Measurements from ENCODE around the gene TPMT. TPM values are rescaled to one million over a fixed set of nuclear protein-coding genes. Genes with fewer than 3 reads are reported as not detected.

The TPMT gene
- total RNA-seq, result 10 to 100 TPM in 3 of 4 donors, 1 to 10 TPM in 1; 8.1 to 16.1 (median 12.7) TPM

- intact Hi-C loops (cut with DNase I), result loop anchor here (5.0 kb wide), 1 partner anchor 108 kb away; the partner anchor contains the start of gene DEK
- H3K36me3 ChIP-seq, result no peaks in the 10 kb centered on the region
- H3K4me3 ChIP-seq, result peak within 1 kb of the TSS; percentile 89 to 99 (median 95)
- DNase-seq, result no peak
- 0 to 2% methylated on average over 12 to 27 of the region's 34 CpGs for WGBS, 2 donors
- peaks cover 11 to 32% (median 13%) of the 10 kb centered on the region in 3 donors for H3K4me1 ChIP-seq
- TF ChIP-seq POLR2A (IDR thresholded peaks at IDR 0.05) (peak in 2 of 4 donors; percentile 60 to 62), CTCF (IDR thresholded peaks at IDR 0.05) (no peak)
- H3K27me3 ChIP-seq, result no peaks in the 10 kb centered on the region
- peak within 1 kb of the TSS; percentile 93 to 99 (median 95) for H3K27ac ChIP-seq
- no peaks in the 10 kb centered on the region for H3K9me3 ChIP-seq
Measured at GRCh38 chr6:18154507-18155149, at the start of gene TPMT. TSS of gene TPMT (minus strand) at chr6:18155077. CDS start at chr6:18149127, 5,950 bp downstream.

GRCh38 chr6:18203786-18204185 is 48.9 kb upstream of the TPMT start:
- Histone ChIP-seq H3K36me3 (peaks cover 0 to 95% (median 8%) of the 10 kb centered on the region in 3 donors), H3K27ac (no peak overlapping the region), H3K27me3 (no peaks in the 10 kb centered on the region), H3K4me3 (no peak overlapping the region), H3K4me1 (no peaks in the 10 kb centered on the region), H3K9me3 (no peaks in the 10 kb centered on the region)
- no peak for TF ChIP-seq POLR2A (IDR thresholded peaks at IDR 0.05)
- DNase-seq, result no peak
- 92 to 95% methylated on average over 6 of the region's 6 CpGs for WGBS, 2 donors
- intact Hi-C loops (cut with DNase I), result no loop called here

- Histone ChIP-seq H3K27ac (no peak overlapping the region), H3K9me3 (no peaks in the 10 kb centered on the region), H3K36me3 (peaks cover 0 to 89% (median 0%) of the 10 kb centered on the region in 3 donors), H3K4me1 (no peaks in the 10 kb centered on the region), H3K4me3 (no peak overlapping the region), H3K27me3 (no peaks in the 10 kb centered on the region)
- TF ChIP-seq POLR2A (IDR thresholded peaks at IDR 0.05) (no peak), CTCF (IDR thresholded peaks at IDR 0.05) (no peak)
- intact Hi-C loops (cut with DNase I), result no loop called here
- no peak for DNase-seq
- WGBS, 2 donors, result 97 to 100% methylated on average over 3 of the region's 3 CpGs
Measured at GRCh38 chr6:18192026-18192425, 37.1 kb upstream of the TPMT start.

GRCh38 chr6:18189196-18189595 is 34.3 kb upstream of the TPMT start:
- no peak overlapping the region for H3K27ac ChIP-seq
- intact Hi-C loops (cut with DNase I), result no loop called here
- peaks cover 0 to 4% (median 0%) of the 10 kb centered on the region in 3 donors for H3K4me1 ChIP-seq
- H3K36me3 ChIP-seq, result peaks cover 0 to 83% (median 0%) of the 10 kb centered on the region in 3 donors
- no peak overlapping the region for H3K4me3 ChIP-seq
- no peak for DNase-seq
- no peaks in the 10 kb centered on the region for H3K9me3 ChIP-seq
- TF ChIP-seq POLR2A (IDR thresholded peaks at IDR 0.05) (no peak), CTCF (IDR thresholded peaks at IDR 0.05) (no peak)
- no peaks in the 10 kb centered on the region for H3K27me3 ChIP-seq
- WGBS, 2 donors, result 68 to 96% methylated on average over 2 of the region's 2 CpGs

- no peak for DNase-seq
- WGBS, 2 donors, result 94 to 95% methylated on average over 5 to 6 of the region's 10 CpGs
Measured at GRCh38 chr6:18187701-18188100, 32.8 kb upstream of the TPMT start.

More at GRCh38 chr6:18187701-18188100, 32.8 kb upstream of the TPMT start:
- Histone ChIP-seq H3K4me1 (peaks cover 0 to 4% (median 0%) of the 10 kb centered on the region in 3 donors), H3K36me3 (peaks cover 0 to 70% (median 0%) of the 10 kb centered on the region in 3 donors), H3K4me3 (no peak overlapping the region), H3K27me3 (no peaks in the 10 kb centered on the region), H3K9me3 (no peaks in the 10 kb centered on the region), H3K27ac (no peak overlapping the region)
- TF ChIP-seq POLR2A (IDR thresholded peaks at IDR 0.05) (no peak), CTCF (IDR thresholded peaks at IDR 0.05) (no peak)
- intact Hi-C loops (cut with DNase I), result no loop called here

All from esophagus squamous epithelium (tissue), 5 donors.